NCI-H187 treated with DMSO at 0.1 percent for 48 hours (cell line): ENCODE data around the gene MAP3K12.
A peak's percentile ranks its signal among the peaks of the same experiment; 100 is the strongest.

Experiments
- DNase-seq: peaks from one replicate; lab custom pipeline; 2025; lab: John Stamatoyannopoulos, UW

MAP3K12 gene

GRCh38 chr12:53510181-53510812 lies 11.0 kb upstream of the MAP3K12 start:
- no peak for DNase-seq

- DNase-seq = peak; percentile 42
Measured at GRCh38 chr12:53508534-53509170, 9.4 kb upstream of the MAP3K12 start.

- no peak for DNase-seq
Measured at GRCh38 chr12:53507603-53507885, 8.3 kb upstream of the MAP3K12 start.

GRCh38 chr12:53506881-53507602 lies 7.8 kb upstream of the MAP3K12 start, which contains the start of gene NPFF:
Gene NPFF (minus strand): TSS chr12:53507484. CDS start chr12:53507474, 10 bp downstream.
- DNase-seq = no peak

GRCh38 chr12:53506450-53506785 lies 7.2 kb upstream of the MAP3K12 start:
- DNase-seq = no peak

- DNase-seq = no peak
Measured at GRCh38 chr12:53505555-53506449, 6.5 kb upstream of the MAP3K12 start.

GRCh38 chr12:53505086-53505485 lies 5.8 kb upstream of the MAP3K12 start:
- no peak for DNase-seq

GRCh38 chr12:53504004-53504920 lies 5.0 kb upstream of the MAP3K12 start:
- DNase-seq = no peak

- no peak for DNase-seq
Measured at GRCh38 chr12:53502983-53503728, 3.9 kb upstream of the MAP3K12 start.

GRCh38 chr12:53502331-53502730 lies 3.1 kb upstream of the MAP3K12 start:
- no peak for DNase-seq

- DNase-seq = no peak
Measured at GRCh38 chr12:53501615-53502181, 2.4 kb upstream of the MAP3K12 start.

GRCh38 chr12:53500776-53501614 lies 1.7 kb upstream of the MAP3K12 start, which contains the start of gene TARBP2:
Gene TARBP2 (plus strand): TSS chr12:53501283. CDS start chr12:53501409, 126 bp downstream.
- peak; percentile 99 for DNase-seq

GRCh38 chr12:53500142-53500775 lies 1.0 kb upstream of the MAP3K12 start:
- no peak for DNase-seq

- no peak for DNase-seq
Measured at GRCh38 chr12:53498235-53498630, 1.0 kb downstream of the MAP3K12 start.

GRCh38 chr12:53497461-53497860 lies 1.8 kb downstream of the MAP3K12 start:
- no peak for DNase-seq

- DNase-seq = no peak
Measured at GRCh38 chr12:53496752-53497032, 2.6 kb downstream of the MAP3K12 start.

- DNase-seq = no peak
Measured at GRCh38 chr12:53495903-53496751, 3.1 kb downstream of the MAP3K12 start.
